WTC11 (cell line): ENCODE measurements around the gene SAC3D1. TPM values are rescaled to one million over a fixed set of nuclear protein-coding genes. Genes with fewer than 3 reads are reported as not detected.

Experiments
- ATAC-seq: fragments of 200-7000 bp; cut with Tn5 transposase; 2 replicates; pipeline ENCODE4 v1.10.0; 2021; ENCODE audit warnings: mild to moderate bottlenecking, moderate library complexity
- CTCF ChIA-PET: fragments of 300-600 bp; sonication (Branson Sonifier 250); formaldehyde crosslinking; loops from one replicate; lab custom pipeline; 2021; ENCODE audit warnings: antibody characterized with exemption; lab: Charles Lee
- POLR2A ChIA-PET: fragments of 350-600 bp; sonication (Branson Sonifier 250); formaldehyde crosslinking; loops from one replicate; lab custom pipeline; 2021; ENCODE audit warnings: antibody characterized with exemption; lab: Charles Lee
- DNase-seq: peaks from one replicate; pipeline ENCODE4 v3.0.0; 2021; ENCODE audit warnings: low spot score
- H3K27ac Mint-ChIP-seq: 2 replicates; pipeline ENCODE4 v1.8.0; 2021; ENCODE audit warnings: mixed read lengths
- H3K27me3 Mint-ChIP-seq: 2 replicates; pipeline ENCODE4 v1.8.0; 2021; ENCODE audit warnings: low read depth, mild to moderate bottlenecking, moderate library complexity, mixed read lengths
- H3K36me3 Mint-ChIP-seq: 2 replicates; pipeline ENCODE4 v1.8.0; 2021; ENCODE audit warnings: mixed read lengths
- H3K4me1 Mint-ChIP-seq: 2 replicates; pipeline ENCODE4 v1.8.0; 2022; ENCODE audit warnings: mixed read lengths
- H3K4me3 Mint-ChIP-seq: 2 replicates; pipeline ENCODE4 v1.8.0; 2021; ENCODE audit warnings: mild to moderate bottlenecking, moderate library complexity, mixed read lengths
- H3K9me3 Mint-ChIP-seq: 2 replicates; pipeline ENCODE4 v1.8.0; 2021; ENCODE audit warnings: mixed read lengths
- ATF1 ChIP-seq: sonication (generic); formaldehyde crosslinking; IDR thresholded peaks from 2 replicates; pipeline ENCODE4 v1.8.1; 2023; ENCODE audit warnings: mild to moderate bottlenecking, moderate library complexity, missing genetic modification reagents
- ATF6 ChIP-seq: sonication (generic); formaldehyde crosslinking; IDR thresholded peaks from 2 replicates; pipeline ENCODE4 v1.8.1; 2023; ENCODE audit warnings: mild to moderate bottlenecking, missing genetic modification reagents
- CBFB ChIP-seq: sonication (generic); formaldehyde crosslinking; IDR thresholded peaks from 2 replicates; pipeline ENCODE4 v1.8.1; 2022; ENCODE audit warnings: mild to moderate bottlenecking, low read depth, missing genetic modification reagents
- ELF4 ChIP-seq: sonication (generic); formaldehyde crosslinking; IDR thresholded peaks from 2 replicates; pipeline ENCODE4 v1.8.1; 2022; ENCODE audit warnings: low read depth, mild to moderate bottlenecking, moderate library complexity, missing genetic modification reagents
- FOXJ3 ChIP-seq: sonication (generic); formaldehyde crosslinking; IDR thresholded peaks from 2 replicates; pipeline ENCODE4 v1.9.0; 2021; ENCODE audit warnings: missing genetic modification reagents, mild to moderate bottlenecking, borderline replicate concordance
- FOXP1 ChIP-seq: sonication (generic); formaldehyde crosslinking; IDR thresholded peaks from 2 replicates; pipeline ENCODE4 v1.8.0; 2022; ENCODE audit warnings: missing genetic modification reagents, mild to moderate bottlenecking, moderate library complexity, borderline replicate concordance
- GTF2I ChIP-seq: fragments of 250-450 bp; sonication (Bioruptor Pico); conservative IDR thresholded peaks from 2 replicates; pipeline ENCODE4 v1.4.0; 2021; ENCODE audit warnings: mild to moderate bottlenecking
- KAT7 ChIP-seq: sonication (generic); formaldehyde crosslinking; IDR thresholded peaks from 2 replicates; pipeline ENCODE4 v1.8.1; 2023; ENCODE audit warnings: missing genetic modification reagents, mild to moderate bottlenecking, borderline replicate concordance
- MAX ChIP-seq: sonication (generic); formaldehyde crosslinking; IDR thresholded peaks from 2 replicates; pipeline ENCODE4 v1.8.0; 2022; ENCODE audit warnings: mild to moderate bottlenecking, missing genetic modification reagents
- MXD4 ChIP-seq: fragments of 250-450 bp; sonication (Bioruptor Pico); IDR thresholded peaks from 2 replicates; pipeline ENCODE4 v1.8.0; 2021; ENCODE audit warnings: mild to moderate bottlenecking, moderate library complexity, borderline replicate concordance
- NFE2L1 ChIP-seq: sonication (generic); formaldehyde crosslinking; IDR thresholded peaks from 2 replicates; pipeline ENCODE4 v1.8.1; 2023; ENCODE audit warnings: missing genetic modification reagents
- NR1H2 ChIP-seq: sonication (generic); formaldehyde crosslinking; IDR thresholded peaks from 2 replicates; pipeline ENCODE4 v1.9.0; 2021; ENCODE audit warnings: mild to moderate bottlenecking, moderate library complexity, missing genetic modification reagents
- NR3C1 ChIP-seq: sonication (generic); formaldehyde crosslinking; conservative IDR thresholded peaks from 2 replicates; pipeline ENCODE4 v1.8.1; 2023; ENCODE audit warnings: low read depth, mild to moderate bottlenecking, missing genetic modification reagents
- RORB ChIP-seq: fragments of 250-450 bp; sonication (Bioruptor Pico); IDR thresholded peaks from 2 replicates; pipeline ENCODE4 v1.9.0; 2021; ENCODE audit warnings: mild to moderate bottlenecking
- SOX15 ChIP-seq: fragments of 250-450 bp; sonication (Bioruptor Pico); IDR thresholded peaks from 2 replicates; pipeline ENCODE4 v1.9.0; 2021; ENCODE audit warnings: mild to moderate bottlenecking
- TEAD1 ChIP-seq: sonication (generic); formaldehyde crosslinking; IDR thresholded peaks from 2 replicates; pipeline ENCODE4 v1.8.0; 2022; ENCODE audit warnings: mild to moderate bottlenecking, missing genetic modification reagents
- TEAD4 ChIP-seq: sonication (generic); formaldehyde crosslinking; IDR thresholded peaks from 2 replicates; pipeline ENCODE4 v1.8.0; 2022; ENCODE audit warnings: mild to moderate bottlenecking, missing genetic modification reagents
- ZNF263 ChIP-seq: sonication (generic); formaldehyde crosslinking; IDR thresholded peaks from 2 replicates; pipeline ENCODE4 v1.8.1; 2022; ENCODE audit warnings: low read depth, mild to moderate bottlenecking, moderate library complexity, missing genetic modification reagents
- ZNF396 ChIP-seq: fragments of 250-450 bp; sonication (Bioruptor Pico); IDR thresholded peaks from 2 replicates; pipeline ENCODE4 v1.8.0; 2021; ENCODE audit warnings: mild to moderate bottlenecking, moderate library complexity, borderline replicate concordance
- ZNF416 ChIP-seq: fragments of 250-450 bp; sonication (Bioruptor Pico); IDR thresholded peaks from 2 replicates; pipeline ENCODE4 v1.9.0; 2021; ENCODE audit warnings: mild to moderate bottlenecking, inconsistent platforms
- ZNF423 ChIP-seq: fragments of 250-450 bp; sonication (Bioruptor Pico); IDR thresholded peaks from 2 replicates; pipeline ENCODE4 v2.1.2; 2022; ENCODE audit warnings: mild to moderate bottlenecking, moderate library complexity
- total RNA-seq: library from RNA; stranded (reverse); gene quantifications from 3 replicates; pipeline ENCODE4 v1.2.3, GENCODE V29; 2021
- TF ChIP-seq, protein P1 (sequence below): sonication (generic); formaldehyde crosslinking; IDR thresholded peaks from 2 replicates; pipeline ENCODE4 v1.8.0; 2023; ENCODE audit warnings: missing genetic modification reagents
- TF ChIP-seq, protein P2 (sequence below): fragments of 250-450 bp; sonication (Bioruptor Pico); IDR thresholded peaks from 2 replicates; pipeline ENCODE4 v1.9.0; 2021; ENCODE audit warnings: mild to moderate bottlenecking
- TF ChIP-seq, protein P3 (sequence below): sonication (generic); formaldehyde crosslinking; IDR thresholded peaks from 2 replicates; pipeline ENCODE4 v1.8.0; 2022; ENCODE audit warnings: mild to moderate bottlenecking, missing genetic modification reagents
- TF ChIP-seq, protein P4 (sequence below): sonication (generic); formaldehyde crosslinking; IDR thresholded peaks from 2 replicates; pipeline ENCODE4 v1.8.1; 2023; ENCODE audit warnings: mild to moderate bottlenecking, missing genetic modification reagents, moderate library complexity

The SAC3D1 gene
- total RNA-seq, 1 experiment from 2014 or later = 26.2 TPM

- ATAC-seq (no peak; the same call in 1 of the 2 replicates), DNase-seq (no peak)
- H3K27me3 Mint-ChIP-seq = no peaks in the 10 kb centered on the region
- POLR2A ChIA-PET = interaction anchor here (0.8 to 1.0 kb wide), 3 partner anchors 27 to 44 kb away, joined by 3 to 4 read pairs (median 4); partner anchors contain the start of genes SAC3D1, TM7SF2 and ZNHIT2
- peak overlapping the region; percentile 94 for H3K4me3 Mint-ChIP-seq
- H3K36me3 Mint-ChIP-seq = peaks cover 28% of the 10 kb centered on the region
- peaks cover 10% of the 10 kb centered on the region for H3K4me1 Mint-ChIP-seq
- CTCF ChIA-PET = interaction anchor here (1.3 to 1.4 kb wide), 2 partner anchors 26 to 27 kb away, joined by 5 read pairs; partner anchors contain the start of gene TM7SF2
- no peaks in the 10 kb centered on the region for H3K9me3 Mint-ChIP-seq
- TF ChIP-seq NFE2L1 (CRISPR knock-in tag) (no peak), ATF1 (CRISPR knock-in tag) (no peak), FOXJ3 (no peak), TEAD4 (no peak), ZNF396 (CRISPR knock-in tag) (no peak), RORB (CRISPR knock-in tag) (no peak), ELF4 (CRISPR knock-in tag) (no peak), NR3C1 (no peak), FOXP1 (CRISPR knock-in tag) (no peak), ZNF423 (no peak), MAX (CRISPR knock-in tag) (no peak), MXD4 (no peak), GTF2I (CRISPR knock-in tag) (no peak), ATF6 (CRISPR knock-in tag) (no peak)
- TF ChIP-seq, protein P1, sequence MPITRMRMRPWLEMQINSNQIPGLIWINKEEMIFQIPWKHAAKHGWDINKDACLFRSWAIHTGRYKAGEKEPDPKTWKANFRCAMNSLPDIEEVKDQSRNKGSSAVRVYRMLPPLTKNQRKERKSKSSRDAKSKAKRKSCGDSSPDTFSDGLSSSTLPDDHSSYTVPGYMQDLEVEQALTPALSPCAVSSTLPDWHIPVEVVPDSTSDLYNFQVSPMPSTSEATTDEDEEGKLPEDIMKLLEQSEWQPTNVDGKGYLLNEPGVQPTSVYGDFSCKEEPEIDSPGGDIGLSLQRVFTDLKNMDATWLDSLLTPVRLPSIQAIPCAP = no peak
- TF ChIP-seq, all 79 proteins: peak for 0
- peak overlapping the region; percentile 99 for H3K27ac Mint-ChIP-seq
These were observed 43.8 kb downstream of the SAC3D1 start for GRCh38 chr11:65084598-65085375.

DNA sequence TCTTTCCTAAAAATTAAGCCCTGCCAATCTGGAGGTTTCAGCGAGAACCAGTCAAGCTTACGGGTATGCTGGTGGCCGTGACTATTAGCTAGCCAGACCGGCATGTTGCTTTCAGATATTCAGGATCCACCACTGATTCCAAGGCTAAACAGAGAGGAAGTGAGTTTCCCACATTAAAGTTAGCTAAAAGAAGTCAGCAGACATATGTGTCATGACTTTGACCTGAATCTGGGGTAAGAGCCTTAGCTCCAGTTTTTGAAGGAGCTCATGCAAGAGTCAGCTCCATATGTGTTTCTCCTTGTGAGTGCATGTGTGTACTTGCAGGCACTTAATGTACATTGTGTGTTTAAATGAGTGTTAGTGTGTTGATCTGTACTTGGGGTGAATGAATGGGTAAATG lies 44.4 kb downstream of the SAC3D1 start:
- Mint-ChIP-seq H3K4me1 (peaks cover 10% of the 10 kb centered on the region), H3K27ac (peak overlapping the region; percentile 64; the same call in 1 of the 2 replicates), H3K4me3 (peak overlapping the region; percentile 94), H3K9me3 (no peaks in the 10 kb centered on the region), H3K36me3 (peaks cover 23% of the 10 kb centered on the region)
- POLR2A ChIA-PET = interaction anchor here (0.8 to 1.0 kb wide), 3 partner anchors 26 to 44 kb away, joined by 3 to 4 read pairs (median 4); partner anchors contain the start of genes SAC3D1, TM7SF2 and ZNHIT2
- DNase-seq (no peak), ATAC-seq (no peak)
- TF ChIP-seq, protein P1 = no peak
- no peak for TF ChIP-seq ZNF416
- no peak for TF ChIP-seq SOX15 (CRISPR knock-in tag)
- TF ChIP-seq, protein P2, sequence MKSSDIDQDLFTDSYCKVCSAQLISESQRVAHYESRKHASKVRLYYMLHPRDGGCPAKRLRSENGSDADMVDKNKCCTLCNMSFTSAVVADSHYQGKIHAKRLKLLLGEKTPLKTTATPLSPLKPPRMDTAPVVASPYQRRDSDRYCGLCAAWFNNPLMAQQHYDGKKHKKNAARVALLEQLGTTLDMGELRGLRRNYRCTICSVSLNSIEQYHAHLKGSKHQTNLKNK (CRISPR knock-in tag) = no peak
- TF ChIP-seq, protein P3, sequence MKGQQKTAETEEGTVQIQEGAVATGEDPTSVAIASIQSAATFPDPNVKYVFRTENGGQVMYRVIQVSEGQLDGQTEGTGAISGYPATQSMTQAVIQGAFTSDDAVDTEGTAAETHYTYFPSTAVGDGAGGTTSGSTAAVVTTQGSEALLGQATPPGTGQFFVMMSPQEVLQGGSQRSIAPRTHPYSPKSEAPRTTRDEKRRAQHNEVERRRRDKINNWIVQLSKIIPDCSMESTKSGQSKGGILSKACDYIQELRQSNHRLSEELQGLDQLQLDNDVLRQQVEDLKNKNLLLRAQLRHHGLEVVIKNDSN = no peak
- TF ChIP-seq CBFB = no peak
- no peak for TF ChIP-seq KAT7 (CRISPR knock-in tag)
- TF ChIP-seq ZNF263 (CRISPR knock-in tag) = no peak
- no peak for TF ChIP-seq ELF4 (CRISPR knock-in tag)
- TF ChIP-seq FOXP1 (CRISPR knock-in tag) = no peak
- TF ChIP-seq, protein P4, sequence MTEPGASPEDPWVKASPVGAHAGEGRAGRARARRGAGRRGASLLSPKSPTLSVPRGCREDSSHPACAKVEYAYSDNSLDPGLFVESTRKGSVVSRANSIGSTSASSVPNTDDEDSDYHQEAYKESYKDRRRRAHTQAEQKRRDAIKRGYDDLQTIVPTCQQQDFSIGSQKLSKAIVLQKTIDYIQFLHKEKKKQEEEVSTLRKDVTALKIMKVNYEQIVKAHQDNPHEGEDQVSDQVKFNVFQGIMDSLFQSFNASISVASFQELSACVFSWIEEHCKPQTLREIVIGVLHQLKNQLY = no peak
- no peak for TF ChIP-seq RORB (CRISPR knock-in tag)
- no peak for TF ChIP-seq TEAD1 (CRISPR knock-in tag)
- TF ChIP-seq NR1H2 (CRISPR knock-in tag) = no peak
- TF ChIP-seq, all 79 proteins: peak for 0
- no peaks in the 10 kb centered on the region for H3K27me3 Mint-ChIP-seq
- CTCF ChIA-PET = interaction anchor here (1.3 to 1.4 kb wide), 2 partner anchors 25 to 27 kb away, joined by 5 read pairs; partner anchors contain the start of gene TM7SF2
